C4-2B (cell line): ENCODE results near the gene SLC44A5.

ENCODE experiments used
- ZFX ChIP-seq: fragments of 450-650 bp; IDR thresholded peaks from 2 replicates; pipeline ENCODE4 v1.6.1; 2017
- TF ChIP-seq, protein P1 (sequence below): fragments of 450-650 bp; conservative IDR thresholded peaks from 2 replicates; pipeline ENCODE4 v1.5.1; 2017; ENCODE audit warnings: mild to moderate bottlenecking

DNA sequence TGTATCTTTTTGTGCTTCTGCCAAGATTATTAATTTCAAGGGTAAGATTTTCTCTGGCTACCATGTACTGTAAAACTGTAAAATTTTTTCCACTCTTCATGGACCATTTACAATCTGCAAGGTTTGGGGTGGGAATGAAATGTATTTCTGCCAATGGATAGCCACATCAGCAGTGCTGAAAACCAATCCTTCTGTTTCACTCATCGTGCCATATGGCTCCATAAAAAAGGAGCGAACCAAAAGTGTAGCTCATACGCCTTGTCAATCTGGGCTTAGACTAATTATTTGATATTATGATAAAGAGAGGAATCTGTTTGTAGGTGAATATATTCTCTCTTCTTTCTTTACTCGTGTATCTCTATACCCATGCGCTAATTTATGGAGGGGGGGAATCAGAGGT is 3.0 kb upstream of the SLC44A5 start:
- TF ChIP-seq, protein P1, sequence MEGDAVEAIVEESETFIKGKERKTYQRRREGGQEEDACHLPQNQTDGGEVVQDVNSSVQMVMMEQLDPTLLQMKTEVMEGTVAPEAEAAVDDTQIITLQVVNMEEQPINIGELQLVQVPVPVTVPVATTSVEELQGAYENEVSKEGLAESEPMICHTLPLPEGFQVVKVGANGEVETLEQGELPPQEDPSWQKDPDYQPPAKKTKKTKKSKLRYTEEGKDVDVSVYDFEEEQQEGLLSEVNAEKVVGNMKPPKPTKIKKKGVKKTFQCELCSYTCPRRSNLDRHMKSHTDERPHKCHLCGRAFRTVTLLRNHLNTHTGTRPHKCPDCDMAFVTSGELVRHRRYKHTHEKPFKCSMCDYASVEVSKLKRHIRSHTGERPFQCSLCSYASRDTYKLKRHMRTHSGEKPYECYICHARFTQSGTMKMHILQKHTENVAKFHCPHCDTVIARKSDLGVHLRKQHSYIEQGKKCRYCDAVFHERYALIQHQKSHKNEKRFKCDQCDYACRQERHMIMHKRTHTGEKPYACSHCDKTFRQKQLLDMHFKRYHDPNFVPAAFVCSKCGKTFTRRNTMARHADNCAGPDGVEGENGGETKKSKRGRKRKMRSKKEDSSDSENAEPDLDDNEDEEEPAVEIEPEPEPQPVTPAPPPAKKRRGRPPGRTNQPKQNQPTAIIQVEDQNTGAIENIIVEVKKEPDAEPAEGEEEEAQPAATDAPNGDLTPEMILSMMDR: no peak
- no peak for TF ChIP-seq ZFX
